Heart left ventricle (tissue), 13 donors: ENCODE data around the gene C2CD3.

Experiments used
- CTCF ChIP-seq, 12 donors: fragments of 200-600 bp; sonication (generic) in 4 of 12; IDR thresholded peaks; one replicate each; pipeline versions ENCODE4 v1.5.0 to v1.8.0; 2018 to 2022; ENCODE audit warnings: antibody characterized with exemption in 12 of 12, mild to moderate bottlenecking in 5 of 12
- POLR2A ChIP-seq, 2 donors: fragments of 450-650 bp; IDR thresholded peaks; one replicate each; pipeline ENCODE4 v1.6.1; 2017; ENCODE audit warnings: antibody characterized with exemption in 2 of 2, mild to moderate bottlenecking in 2 of 2, moderate library complexity in 2 of 2
- donor health status: ischemic (EF 13 %, LVEDD 7.1; RV severe dilation, severe dysfunction).
- donor health status: DM: no; HTN: yes; CAD: no.
- donor health status: DM: no; HTN: no; CAD: no.
- donor health status: ischemic (EF 25% LVEDD 6.9; RV normal size, moderate dysfunction).
- donor health status: ischemic (EF 25% LVEDD 5.7; RV mildly dilated, moderate dysfunction).
- donor health status: ischemic (EF 35%, LVEDD 5.7; RV mildly dilated, moderate dysfunction).
- donor health status: nonischemic (EF 11% LVEDD 7.7; RV severe dilation, severe dysfunction).
- donor health status: DM: yes; HTN: yes; CAD: no.
- donor health status: PGD.
- donor health status: ischemic (EF 29% LVEDD 5.4; RV normal size, mild dysfunction).
- donor health status: nonischemic (EF 23%, LVEDD 6.1; RV moderate dilation, normal function).

GRCh38 chr11:74132833-74133232 is 38.0 kb downstream of the C2CD3 start:
- TF ChIP-seq CTCF (IDR thresholded peaks at IDR 0.05) (no peak), POLR2A (IDR thresholded peaks at IDR 0.05) (no peak)
